Measurements from ENCODE around the gene CBFA2T3. TPM values are rescaled to one million over a fixed set of nuclear protein-coding genes. Genes with fewer than 3 reads are reported as not detected.

CBFA2T3 gene
- polyA plus RNA-seq, 3 donors: 5.3 to 32.2 (median 6.2) TPM

- TF ChIP-seq CTCF (IDR thresholded peaks at IDR 0.05): no peak
- DNase-seq: no peak
Measured at GRCh38 chr16:88909431-88910210, 67.4 kb downstream of the CBFA2T3 start.

GRCh38 chr16:88908307-88908706 is 68.7 kb downstream of the CBFA2T3 start:
- peaks cover 71% of the 10 kb centered on the region for H3K79me2 ChIP-seq (ENCODE audit: insufficient read depth, low read length)
- 90% methylated on average over 15 of the region's 17 CpGs for WGBS (ENCODE audit: insufficient coverage)
- H2AFZ ChIP-seq (ENCODE audit: insufficient read depth, low read depth, low read length, poor library complexity, severe bottlenecking): no peak overlapping the region
- Mint-ChIP-seq H3K36me3 (peaks cover 7 to 29% of the 10 kb centered on the region in 2 donors), H3K27ac (no peak overlapping the region), H3K9me3 (peaks cover 0 to 2% (median 0%) of the 10 kb centered on the region in 7 donors), H3K27me3 (ENCODE audit: low read depth in 3 of 3) (no peaks in the 10 kb centered on the region), H3K4me1 (peaks cover 9% of the 10 kb centered on the region), H3K4me3 (no peak overlapping the region)
- H3K4me1 ChIP-seq (ENCODE audit: control insufficient read depth in 1 of 2, insufficient read depth in 2 of 2, low read length in 2 of 2): peaks cover 0 to 8% of the 10 kb centered on the region in 2 donors
- H3K27me3 ChIP-seq (ENCODE audit: control insufficient read depth in 2 of 2, insufficient read depth in 2 of 2, low read length in 2 of 2): no peaks in the 10 kb centered on the region
- peaks cover 0 to 2% of the 10 kb centered on the region in 2 donors for H3K9me3 ChIP-seq (replicated peaks in 1 of 2; ENCODE audit: control insufficient read depth in 1 of 2, insufficient read depth in 1 of 2, low read length in 2 of 2)
- no peak overlapping the region for H3K27ac ChIP-seq (ENCODE audit: low read depth in 1 of 2, low read length in 2 of 2)
- no peak for TF ChIP-seq CTCF (IDR thresholded peaks at IDR 0.05)
- peaks cover 100% of the 10 kb centered on the region for H4K20me1 ChIP-seq (ENCODE audit: insufficient read depth, low read length)
- no peak overlapping the region for H3K4me3 ChIP-seq (replicated peaks in 1 of 3; ENCODE audit: low read depth in 2 of 3, low read length in 3 of 3)
- DNase-seq: no peak
- intact Hi-C loops (cut with micrococcal nuclease): no loop called here
- H3K9ac ChIP-seq (ENCODE audit: insufficient read depth, low read length, poor library complexity, severe bottlenecking): no peak overlapping the region
- peaks cover 11 to 30% of the 10 kb centered on the region in 2 donors for H3K36me3 ChIP-seq (replicated peaks in 1 of 2; ENCODE audit: control insufficient read depth in 1 of 2, insufficient read depth in 2 of 2, low read length in 2 of 2)
- H3K4me2 ChIP-seq (replicated peaks; ENCODE audit: extremely low read depth, low read length, poor library complexity, severe bottlenecking): no peak overlapping the region

More at GRCh38 chr16:88909431-88910210, 67.4 kb downstream of the CBFA2T3 start:
- Histone ChIP-seq H2AFZ (ENCODE audit: insufficient read depth, low read depth, low read length, poor library complexity, severe bottlenecking) (no peak overlapping the region), H3K36me3 (replicated peaks in 1 of 2; ENCODE audit: control insufficient read depth in 1 of 2, insufficient read depth in 2 of 2, low read length in 2 of 2) (peaks cover 9 to 37% of the 10 kb centered on the region in 2 donors), H3K27me3 (ENCODE audit: control insufficient read depth in 2 of 2, insufficient read depth in 2 of 2, low read length in 2 of 2) (no peaks in the 10 kb centered on the region), H3K4me1 (ENCODE audit: control insufficient read depth in 1 of 2, insufficient read depth in 2 of 2, low read length in 2 of 2) (peaks cover 0 to 8% of the 10 kb centered on the region in 2 donors), H3K27ac (ENCODE audit: low read depth in 1 of 2, low read length in 2 of 2) (no peak overlapping the region), H3K4me3 (replicated peaks in 1 of 3; ENCODE audit: low read depth in 2 of 3, low read length in 3 of 3) (no peak overlapping the region), H4K20me1 (ENCODE audit: insufficient read depth, low read length) (peaks cover 100% of the 10 kb centered on the region), H3K79me2 (ENCODE audit: insufficient read depth, low read length) (peaks cover 78% of the 10 kb centered on the region), H3K9ac (ENCODE audit: insufficient read depth, low read length, poor library complexity, severe bottlenecking) (no peak overlapping the region), H3K9me3 (replicated peaks in 1 of 2; ENCODE audit: control insufficient read depth in 1 of 2, insufficient read depth in 1 of 2, low read length in 2 of 2) (peaks cover 0 to 9% of the 10 kb centered on the region in 2 donors), H3K4me2 (replicated peaks; ENCODE audit: extremely low read depth, low read length, poor library complexity, severe bottlenecking) (no peak overlapping the region)
- intact Hi-C loops (cut with micrococcal nuclease): no loop called here
- Mint-ChIP-seq H3K4me1 (peaks cover 9% of the 10 kb centered on the region), H3K4me3 (no peak overlapping the region), H3K27me3 (ENCODE audit: low read depth in 3 of 3) (no peaks in the 10 kb centered on the region), H3K27ac (no peak overlapping the region), H3K36me3 (peaks cover 14 to 35% of the 10 kb centered on the region in 2 donors), H3K9me3 (peaks cover 0 to 4% (median 2%) of the 10 kb centered on the region in 7 donors)
- WGBS (ENCODE audit: insufficient coverage): 96% methylated on average over 38 of the region's 44 CpGs

Measured in CD14-positive monocyte (primary cell).